ENCODE results near the gene GPR37. TPM values are rescaled to one million over a fixed set of nuclear protein-coding genes. Genes with fewer than 3 reads are reported as not detected.

GPR37 gene
- total RNA-seq, 1 experiment from 2014 or later, result 1.3 TPM

DNA sequence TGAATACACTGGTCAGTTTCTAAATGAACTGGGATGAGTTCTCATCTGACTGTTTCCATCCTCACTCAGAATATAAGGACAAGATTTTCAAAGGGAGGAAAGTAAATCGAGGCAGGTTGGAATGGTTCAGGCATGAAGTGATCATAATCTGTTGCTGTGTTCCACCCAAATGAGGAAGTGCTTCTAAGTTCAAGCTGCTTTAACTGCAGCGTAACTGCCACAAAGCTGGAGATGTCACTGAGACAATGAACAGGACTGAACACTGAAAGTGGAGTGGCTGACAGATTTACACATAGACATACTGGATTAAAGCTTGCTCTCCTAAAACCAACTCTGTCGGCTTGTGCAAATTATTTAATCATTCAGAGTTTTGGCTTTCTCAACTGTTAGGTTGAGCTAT, 66.6 kb downstream of the GPR37 start:
- POLR2A ChIA-PET, result no interaction called here
- no peak for ATAC-seq

DNA sequence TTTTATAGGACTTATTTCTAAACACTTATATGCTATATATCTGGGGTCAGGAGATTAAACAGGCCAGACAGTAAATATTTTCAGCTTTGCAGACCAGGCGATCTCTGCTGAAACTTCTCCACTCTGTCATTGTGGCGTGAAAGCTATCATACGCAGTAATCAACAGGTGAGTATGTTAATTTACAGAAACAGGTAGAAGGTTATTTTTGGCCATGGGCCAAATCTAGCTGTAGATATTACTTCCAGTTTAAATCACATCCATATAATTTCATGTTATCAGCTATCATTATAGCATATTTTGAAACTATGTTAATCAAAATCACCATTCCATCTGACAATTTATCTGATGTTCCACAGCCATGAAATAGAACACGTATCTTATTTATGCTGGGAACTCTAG, 67.8 kb downstream of the GPR37 start:
- Histone ChIP-seq H3K4me1 (ENCODE audit: control insufficient read depth, insufficient read depth, low read length) (no peaks in the 10 kb centered on the region), H3K36me3 (ENCODE audit: control insufficient read depth, insufficient read depth, low read length) (no peaks in the 10 kb centered on the region), H3K4me3 (ENCODE audit: low read depth in 2 of 2, low read length in 2 of 2) (no peak overlapping the region), H3K9me3 (ENCODE audit: control insufficient read depth, insufficient read depth, low read depth, low read length) (no peaks in the 10 kb centered on the region), H3K27ac (ENCODE audit: low read length) (no peak overlapping the region), H3K27me3 (ENCODE audit: control insufficient read depth, insufficient read depth, low read length) (no peaks in the 10 kb centered on the region)
- ChIA-PET POLR2A (no interaction called here), CTCF (no interaction called here)
- ATAC-seq (no peak), DNase-seq (ENCODE audit: low read depth, low spot score) (no peak)
- intact Hi-C loops (cut with micrococcal nuclease; ENCODE audit: unreplicated experiment) (no loop called here), in situ Hi-C loops (cut with HindIII; ENCODE audit: low pct_unique_long_range_greater_than_20kb, low sequenced_read_pairs) (no loop called here)
- TF ChIP-seq TCF7L2 (IDR thresholded peaks at IDR 0.05; ENCODE audit: low read depth, low read length), result no peak
- TF ChIP-seq, protein P1, sequence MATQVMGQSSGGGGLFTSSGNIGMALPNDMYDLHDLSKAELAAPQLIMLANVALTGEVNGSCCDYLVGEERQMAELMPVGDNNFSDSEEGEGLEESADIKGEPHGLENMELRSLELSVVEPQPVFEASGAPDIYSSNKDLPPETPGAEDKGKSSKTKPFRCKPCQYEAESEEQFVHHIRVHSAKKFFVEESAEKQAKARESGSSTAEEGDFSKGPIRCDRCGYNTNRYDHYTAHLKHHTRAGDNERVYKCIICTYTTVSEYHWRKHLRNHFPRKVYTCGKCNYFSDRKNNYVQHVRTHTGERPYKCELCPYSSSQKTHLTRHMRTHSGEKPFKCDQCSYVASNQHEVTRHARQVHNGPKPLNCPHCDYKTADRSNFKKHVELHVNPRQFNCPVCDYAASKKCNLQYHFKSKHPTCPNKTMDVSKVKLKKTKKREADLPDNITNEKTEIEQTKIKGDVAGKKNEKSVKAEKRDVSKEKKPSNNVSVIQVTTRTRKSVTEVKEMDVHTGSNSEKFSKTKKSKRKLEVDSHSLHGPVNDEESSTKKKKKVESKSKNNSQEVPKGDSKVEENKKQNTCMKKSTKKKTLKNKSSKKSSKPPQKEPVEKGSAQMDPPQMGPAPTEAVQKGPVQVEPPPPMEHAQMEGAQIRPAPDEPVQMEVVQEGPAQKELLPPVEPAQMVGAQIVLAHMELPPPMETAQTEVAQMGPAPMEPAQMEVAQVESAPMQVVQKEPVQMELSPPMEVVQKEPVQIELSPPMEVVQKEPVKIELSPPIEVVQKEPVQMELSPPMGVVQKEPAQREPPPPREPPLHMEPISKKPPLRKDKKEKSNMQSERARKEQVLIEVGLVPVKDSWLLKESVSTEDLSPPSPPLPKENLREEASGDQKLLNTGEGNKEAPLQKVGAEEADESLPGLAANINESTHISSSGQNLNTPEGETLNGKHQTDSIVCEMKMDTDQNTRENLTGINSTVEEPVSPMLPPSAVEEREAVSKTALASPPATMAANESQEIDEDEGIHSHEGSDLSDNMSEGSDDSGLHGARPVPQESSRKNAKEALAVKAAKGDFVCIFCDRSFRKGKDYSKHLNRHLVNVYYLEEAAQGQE (IDR thresholded peaks at IDR 0.05; ENCODE audit: insufficient read depth in 1 of 2, low read depth in 2 of 2, low read length in 1 of 2), result no peak
- no peak for TF ChIP-seq SIN3A (IDR thresholded peaks at IDR 0.05; ENCODE audit: borderline replicate concordance, insufficient read depth, low read depth, low read length)
- TF ChIP-seq CTCF (IDR thresholded peaks at IDR 0.05), result no peak
- TF ChIP-seq POLR2AphosphoS5 (IDR thresholded peaks at IDR 0.05; ENCODE audit: low read depth, low read length), result no peak
- BruUV-seq (replicated peaks), result no TSS peak

More for the DNA sequence above, 66.6 kb downstream of the GPR37 start:
- no peaks in the 10 kb centered on the region for H3K4me1 ChIP-seq (ENCODE audit: control insufficient read depth, insufficient read depth, low read length)
- H3K27me3 ChIP-seq (ENCODE audit: control insufficient read depth, insufficient read depth, low read length), result no peaks in the 10 kb centered on the region
- TF ChIP-seq TCF7L2 (IDR thresholded peaks at IDR 0.05; ENCODE audit: low read depth, low read length), result no peak
- TF ChIP-seq SIN3A (IDR thresholded peaks at IDR 0.05; ENCODE audit: borderline replicate concordance, insufficient read depth, low read depth, low read length), result no peak
- TF ChIP-seq CTCF (IDR thresholded peaks at IDR 0.05), result no peak
- no peak for TF ChIP-seq POLR2AphosphoS5 (IDR thresholded peaks at IDR 0.05; ENCODE audit: low read depth, low read length)
- TF ChIP-seq, protein P1 (IDR thresholded peaks at IDR 0.05; ENCODE audit: insufficient read depth in 1 of 2, low read depth in 2 of 2, low read length in 1 of 2), result no peak
- no TSS peak for BruUV-seq (replicated peaks)
- no peaks in the 10 kb centered on the region for H3K36me3 ChIP-seq (ENCODE audit: control insufficient read depth, insufficient read depth, low read length)
- no peak overlapping the region for H3K27ac ChIP-seq (ENCODE audit: low read length)
- no peaks in the 10 kb centered on the region for H3K9me3 ChIP-seq (ENCODE audit: control insufficient read depth, insufficient read depth, low read depth, low read length)
- intact Hi-C loops (cut with micrococcal nuclease; ENCODE audit: unreplicated experiment) (no loop called here), in situ Hi-C loops (cut with HindIII; ENCODE audit: low pct_unique_long_range_greater_than_20kb, low sequenced_read_pairs) (no loop called here)
- H3K4me3 ChIP-seq (ENCODE audit: low read depth in 2 of 2, low read length in 2 of 2), result no peak overlapping the region
- no peak for DNase-seq (ENCODE audit: low read depth, low spot score)
- CTCF ChIA-PET, result no interaction called here

Other genes starting within 250 kb of the GPR37 start
- 20.9 TPM for gene POT1, start 164.0 kb upstream of the GPR37 start, total RNA-seq (2021; ENCODE audit: unreplicated experiment)

Measured in Panc1 (cell line).